ENCODE measurements around the gene ZG16.

The ZG16 gene

DNA sequence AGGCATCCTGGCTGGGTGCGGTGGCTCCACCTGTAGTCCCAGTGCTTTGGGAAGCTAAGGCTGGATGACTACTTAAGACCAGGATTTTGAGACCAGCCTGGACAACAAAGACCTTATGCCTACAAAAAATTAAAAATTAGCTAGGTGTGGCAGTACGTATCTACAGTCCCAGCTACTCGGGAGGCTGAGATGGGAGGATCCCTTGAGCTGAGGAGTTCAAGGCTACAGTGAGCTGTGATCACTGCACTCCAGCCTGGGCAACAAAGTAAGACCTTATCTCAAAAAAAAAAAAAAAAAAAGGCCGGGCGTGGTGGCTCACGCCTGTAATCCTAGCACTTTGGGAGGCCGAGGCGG lies 48.3 kb downstream of the ZG16 start:
- no peak for DNase-seq

DNA sequence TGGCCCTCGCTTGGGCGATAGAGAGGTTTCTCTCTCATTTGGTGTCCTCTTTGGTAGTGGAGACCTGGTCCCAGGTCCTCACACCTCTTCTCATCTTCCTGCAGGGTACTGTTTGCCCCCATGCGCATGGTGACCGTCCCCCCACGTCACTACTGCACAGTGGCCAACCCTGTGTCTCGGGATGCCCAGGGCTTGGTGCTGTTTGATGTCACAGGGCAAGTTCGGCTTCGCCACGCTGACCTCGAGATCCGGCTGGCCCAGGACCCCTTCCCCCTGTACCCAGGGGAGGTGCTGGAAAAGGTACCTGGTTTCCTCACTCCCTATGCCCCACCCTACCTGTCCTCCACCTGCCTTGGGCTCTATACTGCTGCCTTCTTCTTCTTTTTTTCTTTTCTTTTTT lies 52.7 kb downstream of the ZG16 start:
- DNase-seq, result no peak

DNA sequence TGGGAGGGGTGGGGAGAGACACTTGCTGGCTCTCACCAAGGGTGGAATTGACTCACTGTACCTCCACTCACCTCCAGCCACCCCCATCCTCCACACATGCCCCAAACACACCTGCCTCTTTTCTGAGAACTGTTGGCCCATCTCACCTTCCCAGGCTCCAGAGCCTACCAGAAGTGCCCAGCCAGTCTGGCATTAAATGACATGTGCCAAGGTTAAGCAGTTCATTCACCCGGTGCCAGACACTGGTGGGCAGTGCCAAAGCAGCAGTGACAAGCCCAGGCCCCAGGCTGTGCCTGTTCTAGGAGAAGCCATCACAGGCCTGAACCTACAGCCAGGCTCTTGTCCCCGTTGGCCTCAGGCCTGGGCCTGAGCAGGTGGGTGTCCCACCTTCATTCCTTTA lies 53.4 kb downstream of the ZG16 start:
- no peak for DNase-seq

Measured in NCI-H146 (cell line).